Karpas-422 (cell line): ENCODE measurements around the gene SAT2. TPM values are rescaled to one million over a fixed set of nuclear protein-coding genes. Genes with fewer than 3 reads are reported as not detected.
"Not testable (repeated sequence)": the region's sequence is repeated elsewhere in the genome, so short reads cannot be mapped to it uniquely, and the experiment has no call there.

Source experiments
- DNase-seq: peaks from one replicate; pipeline ENCODE4 v3.0.0-alpha.2; 2015
- H2AFZ ChIP-seq: fragments of 200-600 bp; sonication (generic); 2 replicates; pipeline ENCODE4 v1.6.1; 2014; ENCODE audit warnings: antibody characterized with exemption, low read length, mixed read lengths
- H3K27ac ChIP-seq: fragments of 200-600 bp; sonication (generic); 2 replicates; pipeline ENCODE4 v1.5.1; 2014; ENCODE audit warnings: mild to moderate bottlenecking, low read length, moderate library complexity
- H3K27me3 ChIP-seq: fragments of 200-600 bp; sonication (generic); 2 replicates; pipeline ENCODE4 v1.6.1; 2014; ENCODE audit warnings: low read length, mixed read lengths
- H3K36me3 ChIP-seq: fragments of 200-600 bp; sonication (generic); 2 replicates; pipeline ENCODE4 v1.6.1; 2014; ENCODE audit warnings: low read length, mixed read lengths; ENCODE audit not compliant: insufficient read depth
- H3K4me1 ChIP-seq: fragments of 200-600 bp; sonication (generic); 2 replicates; pipeline ENCODE4 v1.6.1; 2014; ENCODE audit warnings: mild to moderate bottlenecking, low read length, mixed read lengths
- H3K4me2 ChIP-seq: fragments of 200-600 bp; sonication (generic); 2 replicates; pipeline ENCODE4 v1.6.1; 2014; ENCODE audit warnings: low read length, low read depth, mild to moderate bottlenecking; ENCODE audit not compliant: poor library complexity, severe bottlenecking
- H3K4me3 ChIP-seq: fragments of 200-600 bp; sonication (generic); 2 replicates; pipeline ENCODE4 v1.5.1; 2014; ENCODE audit warnings: mild to moderate bottlenecking, antibody characterized with exemption, low read length, mixed read lengths
- H3K79me2 ChIP-seq: fragments of 200-600 bp; sonication (generic); 2 replicates; pipeline ENCODE4 v1.6.1; 2014; ENCODE audit warnings: mild to moderate bottlenecking, low read length, mixed read lengths
- H3K9ac ChIP-seq: fragments of 200-600 bp; sonication (generic); 2 replicates; pipeline ENCODE4 v1.6.0; 2014; ENCODE audit warnings: low read length
- H3K9me2 ChIP-seq: fragments of 200-600 bp; sonication (generic), shearing (Covaris generic); replicated peaks from 2 replicates; pipeline ENCODE4 v1.6.0; 2014; ENCODE audit warnings: mild to moderate bottlenecking, low read length, moderate library complexity; ENCODE audit not compliant: insufficient read depth
- H3K9me3 ChIP-seq: fragments of 300-700, 200-600 bp; sonication (generic); 2 replicates; pipeline ENCODE4 v1.6.1; 2014; ENCODE audit warnings: low read length, mixed read lengths
- H4K20me1 ChIP-seq: fragments of 200-600 bp; sonication (generic); 2 replicates; pipeline ENCODE4 v1.6.1; 2014; ENCODE audit warnings: mild to moderate bottlenecking, antibody characterized with exemption, low read length, low read depth; ENCODE audit not compliant: insufficient read depth
- total RNA-seq: library from RNA; depleted of rRNA; stranded (reverse); fragments of >200 nt; shearing (Covaris generic); gene quantifications from 2 replicates; pipeline ENCODE4 v1.2.3, GENCODE V29; 2014; ENCODE audit warnings: low replicate concordance

The SAT2 gene
- total RNA-seq, 1 experiment from 2014 or later: 36.0 TPM

- Histone ChIP-seq H3K9me2 (no peaks in the 10 kb centered on the region), H3K9ac (no peak overlapping the region), H3K27me3 (no peaks in the 10 kb centered on the region), H3K27ac (no peak overlapping the region), H2AFZ (no peak overlapping the region), H3K4me2 (no peak overlapping the region), H3K4me3 (no peak overlapping the region), H3K79me2 (no peaks in the 10 kb centered on the region), H3K4me1 (no peaks in the 10 kb centered on the region), H3K9me3 (no peaks in the 10 kb centered on the region), H3K36me3 (no peaks in the 10 kb centered on the region), H4K20me1 (no peaks in the 10 kb centered on the region)
- no peak for DNase-seq
Observed at GRCh38 chr17:7644775-7645174, 17.2 kb upstream of the SAT2 start.

- H2AFZ ChIP-seq, H3K36me3 ChIP-seq, H3K9me3 ChIP-seq, H3K27me3 ChIP-seq, H3K9me2 ChIP-seq, H3K9ac ChIP-seq, H3K4me1 ChIP-seq, H3K27ac ChIP-seq, H4K20me1 ChIP-seq, H3K4me3 ChIP-seq, DNase-seq, H3K79me2 ChIP-seq, H3K4me2 ChIP-seq: not testable (repeated sequence)
Observed at GRCh38 chr17:7641635-7642034, 14.0 kb upstream of the SAT2 start.

- no peaks in the 10 kb centered on the region for H3K36me3 ChIP-seq
- no peak overlapping the region for H2AFZ ChIP-seq
- H4K20me1 ChIP-seq: no peaks in the 10 kb centered on the region
- DNase-seq: no peak
- no peaks in the 10 kb centered on the region for H3K79me2 ChIP-seq
- H3K4me2 ChIP-seq: no peak overlapping the region
- no peak overlapping the region for H3K4me3 ChIP-seq
- H3K4me1 ChIP-seq: no peaks in the 10 kb centered on the region
- H3K9ac ChIP-seq: no peak overlapping the region
- no peak overlapping the region for H3K27ac ChIP-seq
- H3K9me2 ChIP-seq: no peaks in the 10 kb centered on the region
- no peaks in the 10 kb centered on the region for H3K27me3 ChIP-seq
- no peaks in the 10 kb centered on the region for H3K9me3 ChIP-seq
Observed at GRCh38 chr17:7640783-7641182, 13.2 kb upstream of the SAT2 start.

GRCh38 chr17:7636163-7636562 lies 8.5 kb upstream of the SAT2 start:
- no peak overlapping the region for H2AFZ ChIP-seq
- H3K4me2 ChIP-seq: no peak overlapping the region
- H3K9me3 ChIP-seq: no peaks in the 10 kb centered on the region
- no peaks in the 10 kb centered on the region for H4K20me1 ChIP-seq
- no peak overlapping the region for H3K27ac ChIP-seq
- no peak for DNase-seq
- H3K36me3 ChIP-seq: no peaks in the 10 kb centered on the region
- H3K79me2 ChIP-seq: no peaks in the 10 kb centered on the region
- H3K4me1 ChIP-seq: no peaks in the 10 kb centered on the region
- H3K27me3 ChIP-seq: no peaks in the 10 kb centered on the region
- H3K9me2 ChIP-seq: no peaks in the 10 kb centered on the region
- no peak overlapping the region for H3K9ac ChIP-seq
- no peak overlapping the region for H3K4me3 ChIP-seq

GRCh38 chr17:7634384-7634783 lies 6.8 kb upstream of the SAT2 start:
- no peaks in the 10 kb centered on the region for H3K4me1 ChIP-seq
- H2AFZ ChIP-seq: no peak overlapping the region
- H3K27ac ChIP-seq: no peak overlapping the region
- no peak overlapping the region for H3K9ac ChIP-seq
- no peaks in the 10 kb centered on the region for H4K20me1 ChIP-seq
- peak; percentile 63 for DNase-seq
- no peak overlapping the region for H3K4me3 ChIP-seq
- no peaks in the 10 kb centered on the region for H3K79me2 ChIP-seq
- H3K9me3 ChIP-seq: no peaks in the 10 kb centered on the region
- H3K4me2 ChIP-seq: no peak overlapping the region
- H3K36me3 ChIP-seq: no peaks in the 10 kb centered on the region
- H3K9me2 ChIP-seq: no peaks in the 10 kb centered on the region
- H3K27me3 ChIP-seq: no peaks in the 10 kb centered on the region

- no peaks in the 10 kb centered on the region for H3K9me3 ChIP-seq
- no peak overlapping the region for H3K4me2 ChIP-seq
- peak; percentile 52 for DNase-seq
- no peak overlapping the region for H3K4me3 ChIP-seq
- no peaks in the 10 kb centered on the region for H3K4me1 ChIP-seq
- H4K20me1 ChIP-seq: no peaks in the 10 kb centered on the region
- peak overlapping the region; percentile 46; the same call in 1 of the 2 replicates for H3K9ac ChIP-seq
- H3K9me2 ChIP-seq: no peaks in the 10 kb centered on the region
- H2AFZ ChIP-seq: 0 out of 2 replicates have a peak overlapping the region, but pooled peaks have one; percentile 47
- no peak overlapping the region for H3K27ac ChIP-seq
- no peaks in the 10 kb centered on the region for H3K36me3 ChIP-seq
- no peaks in the 10 kb centered on the region for H3K27me3 ChIP-seq
- no peaks in the 10 kb centered on the region for H3K79me2 ChIP-seq
Observed at GRCh38 chr17:7633093-7633492, 5.5 kb upstream of the SAT2 start.

GRCh38 chr17:7632492-7632894 lies 4.9 kb upstream of the SAT2 start:
- peak overlapping the region; percentile 47 for H2AFZ ChIP-seq
- peak overlapping the region; percentile 46 for H3K9ac ChIP-seq
- no peak overlapping the region for H3K4me2 ChIP-seq
- H3K4me1 ChIP-seq: no peaks in the 10 kb centered on the region; the same call in 1 of the 2 replicates
- no peaks in the 10 kb centered on the region for H3K9me2 ChIP-seq
- H3K9me3 ChIP-seq: no peaks in the 10 kb centered on the region
- H3K27me3 ChIP-seq: no peaks in the 10 kb centered on the region
- no peak overlapping the region for H3K4me3 ChIP-seq
- peak; percentile 91 for DNase-seq
- H3K27ac ChIP-seq: no peak overlapping the region
- H3K79me2 ChIP-seq: no peaks in the 10 kb centered on the region
- H4K20me1 ChIP-seq: no peaks in the 10 kb centered on the region
- no peaks in the 10 kb centered on the region for H3K36me3 ChIP-seq

GRCh38 chr17:7631398-7632380 lies 4.1 kb upstream of the SAT2 start:
- Histone ChIP-seq H3K36me3 (no peaks in the 10 kb centered on the region), H3K4me2 (no peak overlapping the region), H3K9me2 (no peaks in the 10 kb centered on the region), H3K9me3 (no peaks in the 10 kb centered on the region), H3K27ac (no peak overlapping the region), H3K27me3 (no peaks in the 10 kb centered on the region), H2AFZ (no peak overlapping the region), H3K79me2 (no peaks in the 10 kb centered on the region), H3K4me1 (peaks cover 5% of the 10 kb centered on the region), H4K20me1 (no peaks in the 10 kb centered on the region), H3K4me3 (no peak overlapping the region), H3K9ac (0 out of 2 replicates have a peak overlapping the region, but pooled peaks have one; percentile 1)
- DNase-seq: no peak
